Endothelial cell of hepatic sinusoid (primary cell): Measurements from ENCODE around the gene MEAF6.
"Not testable (repeated sequence)": the region's sequence is repeated elsewhere in the genome, so short reads cannot be mapped to it uniquely, and the experiment has no call there.

ENCODE experiments used
- in situ Hi-C: cut with HindIII; loops from 2 replicates; pipeline ENCODE4 v1.10.0; 2017; ENCODE audit warnings: low sequenced_read_pairs

Gene MEAF6

DNA sequence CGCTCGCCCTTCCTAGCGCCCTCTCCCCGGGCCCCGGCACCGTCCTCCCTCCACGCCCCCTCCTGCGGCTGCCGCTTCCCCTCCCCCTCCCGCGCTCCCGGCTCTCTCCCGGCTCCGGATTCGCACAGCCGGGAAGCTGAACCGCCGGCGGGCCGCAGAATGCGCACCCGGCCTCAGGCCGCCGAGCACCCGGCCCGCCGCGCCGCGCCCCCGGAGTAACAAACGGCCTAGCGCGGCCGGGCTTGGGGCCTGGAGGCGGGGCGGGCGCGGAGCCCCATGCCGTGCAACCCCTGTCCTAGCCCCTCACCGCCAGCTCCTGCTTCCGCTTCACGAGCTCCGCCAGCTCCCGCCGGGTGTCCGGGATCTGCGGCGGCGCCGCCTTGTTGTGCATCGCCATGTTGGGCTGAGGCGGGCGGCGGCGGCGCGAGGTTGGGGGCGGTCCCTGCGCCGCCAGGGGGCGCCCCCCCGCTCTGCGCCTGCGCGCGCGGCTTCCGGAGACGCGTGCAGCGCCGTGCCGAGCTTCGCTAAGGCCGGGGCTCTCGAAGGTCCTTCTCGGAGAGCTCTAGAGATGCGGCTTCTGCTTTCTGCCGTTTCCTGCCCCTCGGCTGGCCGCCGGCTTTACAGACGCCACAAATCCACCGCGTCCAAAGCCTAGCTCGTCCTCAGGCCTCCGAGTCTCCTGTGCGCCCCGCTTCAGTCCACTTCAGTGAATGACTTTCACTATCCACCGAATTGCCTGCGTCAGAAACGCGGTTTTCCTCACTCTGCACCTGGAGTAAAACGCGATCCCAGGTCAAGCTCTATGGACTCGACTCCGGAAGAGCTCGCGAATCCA lies at the start of gene MEAF6:
Gene MEAF6, minus strand, starts transcription at position 417 of the 835 bp plus-strand sequence. Its CDS starts 20 bp downstream, at position 397.
- in situ Hi-C loops, result no loop called here

DNA sequence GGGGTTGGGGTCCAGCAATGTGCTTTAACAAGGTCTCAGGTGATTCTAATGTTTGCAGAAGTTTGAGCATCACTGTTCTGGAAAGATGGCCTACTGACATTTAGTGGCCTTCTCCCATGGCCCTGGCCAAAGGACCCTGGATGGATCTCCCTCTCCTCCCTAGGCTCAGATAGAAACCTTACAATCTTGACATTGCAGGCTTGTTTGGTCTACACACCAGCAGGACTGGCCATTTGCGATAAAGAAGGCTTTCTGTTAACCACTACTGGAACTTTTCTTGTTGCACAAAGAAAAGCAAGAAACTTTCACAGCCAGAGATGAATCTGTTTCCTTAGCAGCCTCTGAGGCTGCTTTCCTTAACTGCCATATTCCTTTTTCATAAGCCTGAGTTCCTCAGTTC lies 48.4 kb upstream of the MEAF6 start:
- in situ Hi-C loops, result no loop called here

DNA sequence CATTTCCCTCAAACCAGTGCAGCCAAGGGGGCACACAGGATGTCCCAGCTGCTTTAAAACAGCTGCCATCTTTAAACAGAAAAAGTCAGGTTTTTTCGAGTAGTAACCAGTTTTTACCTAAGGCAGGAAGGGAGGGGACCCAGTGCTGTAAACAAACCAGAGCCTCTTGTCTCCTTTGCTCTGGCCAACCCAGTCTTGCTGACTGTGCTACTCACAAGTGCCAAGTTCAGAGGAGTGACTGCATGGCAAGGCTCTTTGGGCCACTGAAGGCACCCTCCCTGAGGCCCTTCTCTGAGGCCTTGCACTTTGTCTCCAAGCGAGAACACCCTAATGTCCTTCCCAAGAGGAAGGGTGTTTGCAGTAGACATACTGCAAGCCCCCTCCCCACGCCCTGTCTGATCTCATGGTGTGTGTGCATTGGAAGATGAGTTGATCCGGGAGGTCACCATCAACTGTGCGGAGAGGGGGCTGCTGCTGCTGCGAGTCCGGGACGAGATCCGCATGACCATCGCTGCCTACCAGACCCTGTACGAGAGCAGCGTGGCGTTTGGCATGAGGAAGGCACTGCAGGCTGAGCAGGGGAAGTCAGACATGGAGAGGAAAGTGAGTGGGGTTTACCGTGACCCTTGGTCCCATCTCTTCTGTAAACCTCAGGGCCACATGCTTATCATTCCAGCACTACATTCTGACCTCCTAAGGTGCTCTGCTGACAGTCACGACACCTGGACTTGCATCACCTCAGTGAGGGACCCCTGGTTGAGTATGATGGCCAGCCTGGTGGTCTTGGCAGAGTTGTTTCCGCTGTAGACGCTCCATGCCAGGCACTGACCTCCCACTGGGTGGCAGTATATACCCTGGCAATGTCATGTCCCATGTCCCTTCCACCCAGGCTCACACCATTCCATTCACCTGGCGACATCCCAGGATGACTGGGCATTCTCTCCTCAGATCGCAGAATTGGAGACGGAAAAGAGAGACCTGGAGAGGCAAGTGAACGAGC lies 46.9 kb upstream of the MEAF6 start:
- in situ Hi-C loops, result no loop called here

DNA sequence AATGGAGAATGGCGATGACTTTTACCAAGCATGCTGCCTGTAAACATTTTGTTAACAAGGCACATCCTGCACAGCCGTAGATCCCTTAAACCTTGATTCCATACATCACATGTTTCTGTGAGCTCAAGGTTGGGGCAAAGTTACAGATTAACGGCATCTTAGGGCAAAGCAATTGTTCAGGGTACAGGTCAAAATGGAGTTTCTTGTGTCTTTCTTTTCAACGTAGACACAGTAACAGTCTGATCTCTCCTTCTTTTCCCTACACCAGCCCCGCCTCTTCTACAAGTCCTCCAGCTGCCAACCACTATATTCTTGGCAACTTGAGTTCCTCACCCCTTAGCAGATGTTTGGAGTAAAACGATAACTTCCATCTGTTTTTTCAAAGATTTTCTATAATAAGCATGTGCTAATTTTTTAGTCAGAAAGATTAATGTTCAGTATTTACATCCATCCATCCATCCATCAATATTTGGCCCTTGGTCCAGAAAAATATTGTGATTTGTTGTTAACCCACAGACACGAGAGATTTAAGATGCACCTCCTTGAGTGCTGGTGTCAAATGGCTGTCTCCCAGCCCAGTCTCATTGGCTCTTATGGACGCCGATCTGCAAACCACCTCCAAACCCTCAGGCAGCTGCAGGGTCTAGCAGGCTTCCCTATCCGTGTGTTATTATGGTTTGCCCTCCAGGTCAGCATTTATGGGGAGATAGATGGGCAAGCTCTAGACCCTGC lies 46.0 kb upstream of the MEAF6 start:
- in situ Hi-C loops, result no loop called here

DNA sequence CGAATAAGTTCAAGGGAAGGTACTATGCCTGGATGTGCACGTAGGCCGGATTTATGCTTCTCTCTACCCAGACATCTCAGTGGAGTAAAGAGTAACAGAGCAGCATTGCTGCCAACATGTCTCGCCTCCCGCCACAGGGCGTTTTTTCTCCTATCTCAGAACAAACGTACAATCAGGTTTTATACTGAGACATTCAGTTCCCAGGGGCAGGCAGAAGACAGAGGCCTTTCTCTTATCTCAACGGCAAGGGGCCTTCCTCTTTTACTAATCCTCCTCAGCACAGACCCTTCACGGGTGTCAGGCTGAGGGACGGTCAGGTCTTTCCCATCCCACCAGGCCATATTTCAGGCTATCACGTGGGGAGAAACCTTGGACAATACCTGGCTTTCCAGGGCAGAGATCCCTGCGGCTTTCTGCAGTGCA lies 45.4 kb upstream of the MEAF6 start:
- in situ Hi-C loops, result loop anchor here (5.0 kb wide), 1 partner anchor 63 kb away; no protein-coding TSS in a partner anchor

DNA sequence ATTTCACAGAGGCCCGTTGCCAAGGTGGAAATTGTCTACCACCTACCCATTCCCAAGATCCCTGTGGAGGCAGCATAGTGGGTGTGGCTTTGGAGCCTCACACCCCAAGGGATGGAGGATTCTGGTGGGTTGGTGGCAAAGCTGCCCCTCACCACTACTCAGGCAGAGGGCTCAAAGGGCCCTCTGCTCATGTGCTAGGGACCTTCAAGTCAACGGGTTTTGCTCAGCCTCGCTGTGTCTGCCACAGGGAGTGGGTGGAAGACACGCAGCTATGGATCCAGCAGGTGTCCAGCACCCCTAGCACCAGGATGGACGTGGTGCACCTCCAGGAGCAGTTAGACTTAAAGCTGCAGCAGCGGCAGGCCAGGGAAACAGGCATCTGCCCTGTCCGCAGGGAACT lies 44.5 kb upstream of the MEAF6 start:
- in situ Hi-C loops, result loop anchor here (5.0 kb wide), 1 partner anchor 62 kb away; no protein-coding TSS in a partner anchor

DNA sequence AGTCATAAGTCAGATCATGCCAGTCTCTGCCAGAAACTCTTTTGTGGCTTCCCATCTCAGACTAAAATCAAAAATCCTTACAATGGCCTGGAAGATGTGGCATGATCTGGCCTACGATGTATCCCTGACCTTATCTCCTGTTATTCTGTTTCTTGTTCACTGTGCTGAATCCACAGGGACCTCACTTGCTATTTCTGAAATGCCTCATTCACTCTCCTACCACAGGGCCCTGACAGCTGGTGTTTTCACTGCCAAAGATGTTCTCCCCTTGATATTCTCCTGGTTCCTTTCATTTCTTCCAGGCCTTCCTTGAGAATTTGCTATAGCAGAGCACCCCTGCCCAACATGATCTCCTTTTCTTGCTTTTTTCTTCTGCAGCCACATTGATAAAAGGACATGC lies 43.8 kb upstream of the MEAF6 start:
- in situ Hi-C loops, result loop anchor here (5.0 kb wide), 1 partner anchor 61 kb away; no protein-coding TSS in a partner anchor

DNA sequence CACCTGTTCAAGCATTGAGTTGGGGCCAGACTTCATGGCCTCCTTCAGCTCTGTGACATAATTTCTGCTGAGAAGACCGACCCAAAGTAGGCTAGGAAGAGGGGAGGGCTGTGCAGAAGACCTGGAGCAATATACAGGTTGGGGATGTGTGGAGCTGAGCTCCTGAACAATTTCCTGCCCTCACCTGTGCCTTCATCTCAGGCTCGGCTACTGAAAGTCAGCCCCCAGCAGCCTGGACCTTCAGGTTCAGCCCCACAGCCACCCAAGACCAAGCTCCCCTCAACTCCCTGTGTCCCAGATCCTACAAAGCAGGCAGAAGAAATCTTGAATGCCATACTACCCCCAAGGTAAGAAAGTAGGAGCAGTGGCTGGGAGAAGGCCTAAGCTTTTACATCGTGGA lies 42.8 kb upstream of the MEAF6 start:
- in situ Hi-C loops, result loop anchor here (5.0 kb wide), 1 partner anchor 60 kb away; no protein-coding TSS in a partner anchor

DNA sequence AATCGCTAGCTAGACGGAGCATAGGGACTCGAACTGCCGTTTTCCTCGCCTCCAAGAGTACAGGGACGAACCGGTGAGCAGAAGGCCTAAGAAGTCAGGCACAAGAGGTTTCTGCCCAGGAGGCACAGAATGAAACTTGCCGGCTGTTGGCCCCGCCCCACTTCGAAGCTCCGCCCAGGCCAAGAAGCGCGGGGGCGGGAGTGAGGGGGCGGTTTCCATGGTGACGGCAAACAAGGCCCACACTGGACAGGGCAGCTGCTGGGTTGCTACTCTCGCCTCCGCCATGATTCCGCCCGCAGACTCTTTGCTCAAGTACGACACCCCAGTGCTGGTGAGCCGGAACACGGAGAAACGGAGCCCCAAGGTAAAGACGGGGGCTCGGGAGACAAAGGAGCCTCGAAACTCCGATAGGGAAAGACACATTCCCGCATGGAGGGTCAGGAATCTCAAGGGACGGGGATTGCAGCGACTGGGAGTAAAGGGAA lies 42.2 kb upstream of the MEAF6 start, which contains the start of gene DNALI1:
Gene DNALI1, plus strand, starts transcription at position 229 of the 485 bp plus-strand sequence. Its CDS starts 55 bp downstream, at position 284.
- in situ Hi-C loops, result loop anchor here (5.0 kb wide), 1 partner anchor 59 kb away; no protein-coding TSS in a partner anchor

DNA sequence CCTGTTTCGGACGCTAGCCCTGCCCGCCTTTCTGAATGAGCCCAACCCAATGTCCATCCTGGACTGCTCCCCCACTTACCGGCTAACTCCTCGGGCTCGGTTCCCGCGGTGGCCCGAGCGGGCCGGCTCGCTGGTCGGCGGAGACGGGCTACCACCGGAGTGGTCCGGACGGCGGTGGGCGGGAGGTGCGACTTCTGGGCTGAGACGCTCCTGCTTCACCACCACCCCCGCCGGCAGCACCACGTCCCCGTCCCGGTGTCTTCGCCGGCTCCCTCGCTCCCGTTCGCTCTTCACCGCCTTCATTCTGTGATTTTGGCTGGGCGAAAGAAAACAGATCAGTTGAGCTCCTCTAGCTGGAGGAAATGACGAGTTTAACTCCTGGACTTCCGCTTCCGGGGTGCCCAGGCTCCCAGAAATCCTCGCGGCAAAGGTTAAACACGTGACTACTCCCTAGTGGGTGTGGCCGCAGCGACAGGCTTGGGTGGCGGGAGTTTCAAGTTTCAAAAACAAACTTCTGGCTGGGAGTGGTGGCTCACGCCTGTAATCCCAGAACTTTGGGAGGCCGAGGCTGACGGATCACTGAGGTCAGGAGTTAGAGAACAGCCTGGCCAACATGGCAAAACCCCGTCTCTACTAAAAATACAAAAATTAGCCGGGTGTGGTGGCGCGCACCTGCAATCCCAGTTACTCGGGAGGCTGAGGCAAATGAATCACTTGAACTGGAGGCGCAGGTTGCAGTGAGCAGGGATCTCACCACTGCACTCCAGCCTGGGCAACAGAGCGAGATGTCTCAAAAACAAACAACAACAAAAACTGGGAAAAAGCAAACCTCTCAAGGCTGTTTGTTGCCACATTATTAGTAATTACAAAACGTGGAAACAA lies 39.6 kb upstream of the MEAF6 start, which contains the start of gene SNIP1:
Gene SNIP1, minus strand, starts transcription at position 367 of the 882 bp plus-strand sequence. Its CDS starts 64 bp downstream, at position 303.
- in situ Hi-C loops, result no loop called here

DNA sequence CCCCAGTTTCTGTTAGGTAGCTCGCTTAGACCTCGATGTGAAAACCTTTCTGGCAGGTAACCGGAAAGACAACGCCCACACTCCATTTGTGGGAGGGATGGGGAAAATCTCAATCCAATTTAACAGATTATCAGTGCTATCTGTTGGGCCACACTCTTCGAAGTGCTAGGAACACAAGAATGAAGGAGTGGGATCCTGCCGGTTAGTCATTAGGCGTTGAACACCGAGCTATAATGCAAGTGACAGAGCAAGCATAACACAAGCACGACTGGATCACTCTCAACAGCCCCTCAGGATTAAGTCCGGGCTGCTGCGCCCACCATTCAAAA lies 39.0 kb upstream of the MEAF6 start:
- in situ Hi-C loops, result no loop called here

DNA sequence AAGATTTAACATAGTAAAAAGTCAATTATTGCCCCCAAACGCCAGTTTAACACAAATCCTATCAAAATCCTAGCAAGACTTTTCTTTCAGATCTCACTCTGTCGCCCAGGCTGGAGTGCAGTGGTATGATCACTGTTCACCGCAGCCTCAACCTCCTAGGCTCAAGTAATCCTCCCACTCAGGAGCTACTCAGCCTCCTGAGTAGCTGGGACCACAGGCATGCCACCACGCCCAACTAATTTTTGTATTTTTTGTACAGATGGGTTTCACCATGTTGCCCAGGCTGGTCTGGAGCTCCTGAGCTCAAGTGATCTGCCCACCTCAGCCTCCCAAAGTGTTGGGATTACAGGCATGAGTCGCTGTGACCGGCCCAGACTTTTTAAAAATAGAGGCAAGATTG lies 34.8 kb upstream of the MEAF6 start:
- in situ Hi-C loops, result no loop called here

DNA sequence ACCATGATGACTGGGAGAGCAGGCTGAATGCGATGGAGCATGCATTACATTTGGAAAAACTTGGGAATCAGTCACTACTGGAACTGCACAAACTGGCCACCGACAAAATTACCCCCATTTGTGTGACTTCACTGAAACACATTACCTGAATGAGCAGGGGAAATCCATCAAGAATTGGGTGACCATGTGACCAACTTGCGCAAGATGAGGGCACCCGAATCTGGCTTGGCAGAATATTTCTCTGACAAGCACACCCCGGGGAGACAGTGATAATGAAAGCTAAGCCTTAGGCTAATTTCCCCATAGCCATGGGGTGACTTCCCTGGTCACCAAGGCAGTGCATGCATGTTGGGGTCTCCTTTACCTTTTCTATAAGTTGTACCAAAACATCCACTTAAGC lies 30.5 kb upstream of the MEAF6 start:
- in situ Hi-C loops, result no loop called here

DNA sequence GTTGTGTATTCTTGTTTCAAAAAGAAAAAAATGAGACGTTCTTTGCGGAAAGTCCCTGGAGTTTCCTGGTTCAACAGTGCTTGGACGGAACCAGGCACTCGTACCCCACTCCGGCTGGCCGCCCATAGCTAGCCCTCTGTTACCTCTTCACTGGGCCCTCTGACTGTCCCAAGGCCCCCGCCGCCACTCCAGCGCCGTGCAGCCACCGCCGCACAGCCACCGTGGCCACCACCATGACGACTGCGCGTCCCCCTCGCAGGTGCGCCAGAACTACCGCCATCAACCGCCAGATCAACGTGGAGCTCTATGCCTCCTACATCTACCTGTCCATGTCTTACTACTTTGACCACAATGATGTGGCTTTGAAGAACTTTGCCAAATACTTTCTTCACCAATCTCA lies 30.0 kb upstream of the MEAF6 start:
- in situ Hi-C loops, result no loop called here

DNA sequence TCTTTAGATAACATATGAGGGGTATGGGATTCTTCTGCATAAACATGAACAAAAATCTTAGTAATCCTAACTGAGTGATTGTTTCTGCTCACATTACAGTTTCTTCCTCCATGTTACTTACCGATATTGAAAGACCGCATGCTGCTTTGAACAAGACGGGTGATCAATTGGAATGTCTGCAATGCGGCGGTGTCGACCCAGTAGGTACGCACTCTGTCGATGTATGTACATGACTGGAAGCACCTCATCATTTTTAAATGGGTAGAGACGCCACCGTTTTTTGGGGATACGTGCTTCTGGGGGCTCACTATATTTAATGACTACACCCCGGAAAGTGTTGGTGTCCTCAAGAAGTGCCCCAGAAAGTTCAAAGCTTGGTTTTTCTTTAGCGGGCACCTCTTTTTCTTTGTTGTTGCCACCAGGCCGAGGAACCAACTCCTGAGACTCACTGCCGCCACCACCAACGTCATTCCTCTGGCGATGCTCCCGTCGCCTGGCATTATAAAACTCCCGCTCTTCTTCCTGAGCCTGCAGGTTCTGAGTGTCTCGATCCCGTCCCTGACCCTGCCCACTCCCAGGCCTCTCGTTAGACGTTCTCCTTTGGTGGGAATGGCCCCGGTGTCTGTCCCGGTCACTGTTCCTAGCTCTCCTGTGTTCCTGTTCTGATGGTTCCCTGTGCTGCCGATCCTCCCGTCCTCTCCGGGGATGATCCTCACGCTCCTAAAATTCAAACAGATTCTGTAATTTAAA lies 25.6 kb upstream of the MEAF6 start:
- in situ Hi-C loops, result no loop called here

DNA sequence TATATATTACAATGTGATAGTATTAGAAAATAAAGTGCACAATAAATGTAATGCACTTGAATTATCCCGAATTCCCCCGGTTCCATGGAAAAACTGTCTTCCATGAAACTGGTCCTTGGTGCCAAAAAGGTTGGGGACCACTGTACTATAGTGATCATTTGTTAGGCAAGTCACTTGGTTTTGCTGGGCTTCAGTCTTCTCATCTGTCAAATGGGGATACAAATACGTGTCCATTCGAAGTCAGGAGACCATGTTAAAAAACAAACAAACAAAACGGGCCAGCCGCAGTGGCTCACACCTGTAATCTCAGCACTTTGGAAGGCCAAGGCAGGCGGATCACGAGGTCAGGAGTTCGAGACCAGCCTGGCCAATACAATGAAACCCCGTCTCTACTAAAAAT lies 24.6 kb upstream of the MEAF6 start:
- in situ Hi-C loops, result not testable (repeated sequence)

DNA sequence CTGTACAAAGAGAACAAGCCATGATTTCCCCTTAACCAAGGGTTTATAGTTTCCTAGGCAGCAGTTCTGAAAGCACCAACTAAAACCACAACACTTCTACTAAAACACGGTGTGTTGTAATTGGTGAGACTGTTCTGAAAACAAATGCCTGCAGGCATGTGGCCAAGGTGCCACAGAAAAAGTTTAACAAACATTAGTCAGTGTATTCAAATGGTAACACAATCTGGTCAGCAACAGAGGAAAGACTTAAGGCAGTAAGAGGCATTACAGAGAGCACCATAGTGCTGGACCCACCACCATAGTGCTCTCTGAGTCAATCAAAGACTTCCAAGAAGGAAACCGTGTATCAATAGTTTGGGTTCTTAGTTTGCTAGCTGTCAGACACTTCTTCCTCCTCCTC lies 22.8 kb upstream of the MEAF6 start:
- in situ Hi-C loops, result no loop called here

DNA sequence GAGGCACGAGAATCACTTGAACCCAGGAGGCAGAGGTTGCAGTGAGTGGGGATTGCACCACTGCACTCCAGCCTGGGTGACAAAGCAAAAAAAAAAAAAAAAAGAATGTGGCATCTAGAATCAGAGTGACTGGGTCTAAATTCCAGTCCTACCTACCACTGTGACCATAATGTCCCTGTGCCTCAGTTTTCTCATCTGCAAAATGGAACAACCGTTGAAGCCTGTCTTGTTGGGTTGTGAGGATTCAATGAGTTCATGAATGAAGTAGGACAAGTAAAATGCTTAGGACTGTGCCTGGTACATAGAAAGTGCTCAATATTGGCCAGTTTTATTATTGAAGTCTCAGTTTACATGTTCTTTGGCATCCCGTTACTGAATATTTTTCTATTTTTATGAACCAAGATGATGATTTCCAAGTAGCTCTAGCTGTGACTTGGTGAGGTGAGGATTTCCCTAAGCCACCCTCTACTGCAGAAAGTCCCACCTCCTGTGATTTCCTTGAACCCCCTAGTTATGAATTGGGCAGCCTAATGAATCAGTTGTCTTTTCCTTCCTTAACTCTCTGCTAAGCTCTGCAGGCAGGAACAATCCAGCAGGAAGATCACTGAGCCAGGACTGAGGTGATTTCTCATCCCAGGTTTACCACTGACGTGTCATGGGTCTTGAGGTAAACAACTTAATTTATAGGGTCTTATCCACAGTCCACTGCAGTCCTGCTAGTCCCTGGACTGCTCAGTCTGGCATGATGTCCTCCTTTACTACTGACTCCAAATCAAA lies 18.9 kb upstream of the MEAF6 start:
- in situ Hi-C loops, result no loop called here
